DMS79 (cell line): ENCODE measurements around the gene OR10G3.
A peak's percentile ranks its signal among the peaks of the same experiment; 100 is the strongest.
"Not testable (repeated sequence)": the region's sequence is repeated elsewhere in the genome, so short reads cannot be mapped to it uniquely, and the experiment has no call there.

Experiments used
- DNase-seq: peaks from one replicate; lab custom pipeline; 2025; lab: John Stamatoyannopoulos, UW

OR10G3 gene

GRCh38 chr14:21579976-21580375 is at the start of gene OR10G3:
Gene OR10G3 (minus strand): TSS chr14:21580076. CDS start chr14:21570744, 9,332 bp downstream.
- DNase-seq: no peak

- no peak for DNase-seq
Observed at GRCh38 chr14:21626491-21627230, 46.8 kb upstream of the OR10G3 start.

GRCh38 chr14:21617614-21618013 is 37.7 kb upstream of the OR10G3 start:
- no peak for DNase-seq

DNA sequence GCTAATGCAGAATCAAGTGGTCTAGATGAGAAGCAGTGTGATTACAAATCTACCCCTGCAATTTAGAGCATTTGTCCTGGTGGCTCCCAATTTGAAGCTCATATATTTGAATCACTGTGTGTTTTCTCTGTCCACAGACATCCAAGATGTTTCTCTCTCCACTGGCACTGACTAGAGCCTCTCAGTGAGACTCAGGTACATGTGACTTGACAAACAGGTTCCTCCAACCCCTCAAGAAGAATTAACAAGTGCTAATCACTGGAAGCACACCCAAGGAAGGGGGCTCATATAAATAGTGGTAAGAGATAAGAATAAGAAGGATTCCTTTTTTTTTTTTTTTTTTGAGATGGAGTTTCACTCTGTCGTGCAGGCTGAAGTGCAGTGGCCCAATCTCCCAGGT is 34.4 kb upstream of the OR10G3 start:
- no peak for DNase-seq

GRCh38 chr14:21612324-21612723 is 32.4 kb upstream of the OR10G3 start:
- DNase-seq: no peak

GRCh38 chr14:21602181-21602580 is 22.3 kb upstream of the OR10G3 start:
- DNase-seq: not testable (repeated sequence)

- no peak for DNase-seq
Observed at GRCh38 chr14:21589317-21589716, 9.4 kb upstream of the OR10G3 start.

DNA sequence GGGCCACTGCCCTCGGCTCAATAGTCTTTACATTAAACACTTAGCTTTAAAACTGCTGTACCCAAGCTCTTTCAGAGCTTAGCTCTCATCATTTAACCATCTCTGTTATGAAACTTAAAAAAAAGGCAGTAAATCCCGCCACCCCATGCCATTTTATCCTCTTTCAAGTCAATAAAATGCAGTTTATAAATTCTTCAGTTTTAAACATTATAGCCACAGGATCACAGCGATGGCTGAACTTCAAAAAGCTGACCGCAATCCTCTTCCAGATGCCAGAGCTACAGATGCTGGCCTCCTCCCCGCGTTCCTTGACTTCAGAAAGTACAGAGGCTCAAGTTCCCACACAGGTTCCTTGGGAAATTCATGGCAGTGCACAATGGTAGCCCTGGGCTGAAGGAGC is 4.2 kb downstream of the OR10G3 start:
- no peak for DNase-seq

DNA sequence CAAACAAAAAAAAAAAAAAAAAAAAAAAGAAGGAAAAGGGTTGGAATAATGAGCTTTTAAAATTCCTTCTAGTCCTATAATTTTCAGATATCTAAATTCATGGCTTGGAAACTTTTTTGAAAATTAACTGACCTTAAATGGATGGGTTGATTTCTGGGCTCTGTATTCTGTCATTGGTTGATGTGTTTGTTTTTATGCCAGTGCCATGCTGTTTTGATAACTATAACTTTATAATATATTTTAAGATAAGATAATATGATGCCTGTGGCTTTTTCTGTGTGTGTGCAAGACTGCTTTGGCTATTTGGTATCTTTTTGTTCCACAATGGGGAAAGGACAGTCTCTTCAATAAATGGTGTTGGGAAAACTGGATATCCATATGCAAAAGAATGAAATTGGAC is 7.3 kb downstream of the OR10G3 start:
- DNase-seq: no peak

GRCh38 chr14:21558703-21559170 is 21.1 kb downstream of the OR10G3 start:
- DNase-seq: no peak

DNA sequence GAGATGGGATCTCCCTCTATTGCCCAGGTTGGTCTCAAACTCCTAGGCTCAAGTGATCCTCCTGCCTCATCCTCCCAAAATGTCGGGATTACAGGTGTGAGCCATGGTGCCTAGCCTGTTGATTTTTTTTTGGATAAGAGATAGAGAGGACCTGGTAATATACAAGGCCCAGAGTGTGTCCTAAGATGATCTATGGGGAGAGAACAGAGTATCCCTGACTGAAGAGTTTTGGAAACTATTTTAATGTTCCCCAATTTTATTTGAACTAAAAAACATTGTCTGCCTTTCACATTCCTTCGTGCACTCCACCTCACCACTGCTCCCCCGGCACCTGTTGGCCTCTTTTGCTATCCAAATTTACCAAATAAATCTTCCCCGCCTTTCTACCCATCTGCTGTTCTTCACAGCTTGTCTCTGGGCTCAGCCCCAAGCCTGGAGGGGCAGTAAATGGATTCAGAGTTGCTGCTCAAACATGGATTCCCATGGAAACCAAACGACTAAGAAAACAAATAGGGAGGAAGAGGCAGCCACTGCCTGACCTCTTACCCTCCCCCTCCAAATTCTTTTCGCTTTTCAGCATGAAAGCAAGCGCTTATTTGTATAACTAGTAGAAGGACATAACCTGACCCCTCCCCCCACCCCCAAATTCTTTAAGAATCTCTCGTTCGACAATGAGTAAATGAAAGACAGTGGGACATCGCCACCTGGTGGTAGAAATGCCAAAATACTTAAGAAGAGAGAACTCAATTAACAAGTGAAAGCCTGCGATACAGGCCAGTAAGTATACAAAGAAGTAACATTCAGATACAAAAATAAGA is 22.6 kb downstream of the OR10G3 start:
- DNase-seq: peak; percentile 99

GRCh38 chr14:21556378-21557083 is 23.3 kb downstream of the OR10G3 start:
- DNase-seq: no peak

- DNase-seq: no peak
Observed at GRCh38 chr14:21553266-21553665, 26.6 kb downstream of the OR10G3 start.

GRCh38 chr14:21544588-21544987 is 35.3 kb downstream of the OR10G3 start:
- DNase-seq: not testable (repeated sequence)

DNA sequence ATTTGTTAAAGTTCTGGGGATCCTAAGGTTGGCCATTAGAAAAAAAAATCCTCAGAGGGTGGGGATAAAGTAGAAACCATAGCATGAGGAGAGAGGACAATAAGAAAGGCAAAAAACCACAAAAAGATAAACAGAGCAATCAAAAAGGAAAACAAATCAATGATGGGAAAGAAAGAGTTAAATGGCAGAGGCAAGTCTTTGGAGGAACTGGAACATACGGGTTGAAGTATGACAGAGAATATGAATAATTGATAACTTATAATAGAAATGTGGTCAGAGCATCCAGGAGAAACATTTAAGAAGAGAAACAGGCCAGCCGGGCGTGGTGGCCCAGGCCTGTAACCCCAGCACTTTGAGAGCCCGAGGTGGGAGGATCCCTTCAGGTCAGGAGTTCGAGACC is 35.9 kb downstream of the OR10G3 start:
- no peak for DNase-seq

GRCh38 chr14:21543521-21543960 is 36.3 kb downstream of the OR10G3 start:
- DNase-seq: peak; percentile 34

- no peak for DNase-seq
Observed at GRCh38 chr14:21541413-21542074, 38.3 kb downstream of the OR10G3 start.

GRCh38 chr14:21539189-21539940 is 40.5 kb downstream of the OR10G3 start:
- no peak for DNase-seq

GRCh38 chr14:21537090-21537424 is 42.8 kb downstream of the OR10G3 start:
- no peak for DNase-seq

DNA sequence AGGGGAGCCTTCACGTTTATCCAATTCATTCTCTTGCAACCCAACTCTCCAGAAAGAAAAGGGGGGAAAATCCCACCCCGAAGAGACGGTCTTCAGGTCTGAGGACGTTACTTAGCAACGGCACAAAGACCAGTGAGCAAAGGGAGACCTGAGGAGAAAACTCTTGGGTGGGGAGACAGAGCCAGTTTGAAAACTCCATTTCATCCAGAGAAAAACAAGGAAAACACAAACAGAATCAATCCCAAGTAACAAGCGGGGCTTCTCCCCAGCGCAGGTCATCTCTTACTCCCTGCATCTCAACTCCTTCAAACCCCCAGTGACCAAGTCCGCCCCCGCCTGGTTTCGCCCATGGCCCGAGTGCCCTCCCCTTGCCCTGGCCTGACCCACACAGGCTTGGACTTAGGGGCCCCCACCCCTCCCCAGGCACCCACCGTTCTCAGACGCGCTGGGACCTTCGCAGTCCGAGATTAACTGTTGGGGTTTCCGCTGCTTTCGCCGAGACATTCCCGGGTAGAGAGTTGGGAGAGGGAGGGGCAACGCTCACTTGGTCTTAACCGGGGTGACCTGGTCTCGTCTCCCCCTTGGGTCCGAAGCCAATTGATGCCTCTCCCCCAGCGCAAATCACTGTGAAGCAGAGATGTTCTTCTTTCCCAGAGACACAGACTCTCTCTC is 43.3 kb downstream of the OR10G3 start:
- no peak for DNase-seq
